GM12873 (cell line): ENCODE data around the gene ALG8.
A peak's percentile ranks its signal among the peaks of the same experiment; 100 is the strongest.

Source experiments
- CTCF ChIP-seq: IDR thresholded peaks from 2 replicates; pipeline ENCODE4 v1.5.1; 2012; ENCODE audit warnings: low read depth, mild to moderate bottlenecking, moderate library complexity, low read length, control low read depth; ENCODE audit not compliant: insufficient read depth; ENCODE audit errors: missing control alignments

The ALG8 gene

GRCh38 chr11:78140392-78141077 lies 1.1 kb upstream of the ALG8 start:
- no peak for TF ChIP-seq CTCF

GRCh38 chr11:78138694-78139421 lies 568 bp downstream of the ALG8 start:
- TF ChIP-seq CTCF = peak; percentile 52

GRCh38 chr11:78138291-78138690 lies 1.1 kb downstream of the ALG8 start:
- no peak for TF ChIP-seq CTCF

- no peak for TF ChIP-seq CTCF
These were observed 7.0 kb downstream of the ALG8 start for GRCh38 chr11:78132475-78132874.

- TF ChIP-seq CTCF = no peak
These were observed 7.5 kb downstream of the ALG8 start for GRCh38 chr11:78131956-78132355.

GRCh38 chr11:78127403-78127802 lies 12.0 kb downstream of the ALG8 start:
- no peak for TF ChIP-seq CTCF

GRCh38 chr11:78112582-78113275 lies 26.7 kb downstream of the ALG8 start:
- no peak for TF ChIP-seq CTCF
